ACHN (cell line): Measurements from ENCODE around the gene NUFIP2.
A peak's percentile ranks its signal among the peaks of the same experiment; 100 is the strongest.
"Not testable (repeated sequence)": the region's sequence is repeated elsewhere in the genome, so short reads cannot be mapped to it uniquely, and the experiment has no call there.

Source experiments
- DNase-seq: peaks from one replicate; pipeline ENCODE4 v3.0.0-alpha.2; 2015
- in situ Hi-C: cut with HindIII; loops from 2 replicates; pipeline ENCODE4 v1.10.0; 2017; ENCODE audit warnings: low sequenced_read_pairs, low pct_ligation_motif_present, low pct_unique_long_range_greater_than_20kb

NUFIP2 gene

GRCh38 chr17:29293890-29294579 is at the start of gene NUFIP2:
Gene NUFIP2, minus strand, starts transcription at chr17:29294148. Its CDS starts 89 bp downstream, at chr17:29294059.
- in situ Hi-C loops: no loop called here
- peak; percentile 99 for DNase-seq

- DNase-seq: no peak
- in situ Hi-C loops: no loop called here
These were observed 48.3 kb upstream of the NUFIP2 start for GRCh38 chr17:29342158-29342765.

- in situ Hi-C loops: no loop called here
- DNase-seq: no peak
These were observed 47.8 kb upstream of the NUFIP2 start for GRCh38 chr17:29341726-29342125.

GRCh38 chr17:29339016-29339415 is 45.1 kb upstream of the NUFIP2 start:
- in situ Hi-C loops, DNase-seq: not testable (repeated sequence)

GRCh38 chr17:29331708-29332085 is 37.7 kb upstream of the NUFIP2 start:
- in situ Hi-C loops: no loop called here

GRCh38 chr17:29331075-29331707 is 37.2 kb upstream of the NUFIP2 start:
- in situ Hi-C loops: no loop called here
- DNase-seq: no peak

More at GRCh38 chr17:29331708-29332085, 37.7 kb upstream of the NUFIP2 start:
- DNase-seq: no peak

GRCh38 chr17:29327412-29327811 is 33.5 kb upstream of the NUFIP2 start:
- DNase-seq: no peak
- in situ Hi-C loops: no loop called here

GRCh38 chr17:29326023-29326813 is 32.3 kb upstream of the NUFIP2 start:
- no peak for DNase-seq
- in situ Hi-C loops: no loop called here

- DNase-seq: no peak
- in situ Hi-C loops: no loop called here
These were observed 28.4 kb upstream of the NUFIP2 start for GRCh38 chr17:29322363-29322762.

- in situ Hi-C loops: no loop called here
- DNase-seq: no peak
These were observed 9.4 kb upstream of the NUFIP2 start for GRCh38 chr17:29303386-29303785.

GRCh38 chr17:29299031-29299430 is 5.1 kb upstream of the NUFIP2 start:
- no peak for DNase-seq
- in situ Hi-C loops: no loop called here

GRCh38 chr17:29295420-29295819 is 1.5 kb upstream of the NUFIP2 start:
- no peak for DNase-seq
- in situ Hi-C loops: no loop called here

- in situ Hi-C loops: no loop called here
- no peak for DNase-seq
These were observed 592 bp upstream of the NUFIP2 start for GRCh38 chr17:29294580-29294900.

- in situ Hi-C loops: no loop called here
- DNase-seq: peak; percentile 72
These were observed 707 bp downstream of the NUFIP2 start for GRCh38 chr17:29292992-29293889.

- DNase-seq: peak; percentile 65
- in situ Hi-C loops: no loop called here
These were observed 1.6 kb downstream of the NUFIP2 start for GRCh38 chr17:29292071-29292991.

GRCh38 chr17:29291163-29291752 is 2.7 kb downstream of the NUFIP2 start:
- peak; percentile 77 for DNase-seq
- in situ Hi-C loops: no loop called here

GRCh38 chr17:29289852-29290251 is 4.1 kb downstream of the NUFIP2 start:
- DNase-seq: no peak
- in situ Hi-C loops: no loop called here
